Naive thymus-derived CD8-positive, alpha-beta T cell (primary cell): ENCODE measurements around the gene CD1B. TPM values are rescaled to one million over a fixed set of nuclear protein-coding genes. Genes with fewer than 3 reads are reported as not detected.
"Not testable (repeated sequence)": the region's sequence is repeated elsewhere in the genome, so short reads cannot be mapped to it uniquely, and the experiment has no call there.

ENCODE experiments used
- ATAC-seq, 2 donors: fragments of 150-1000 bp; cut with Tn5 transposase in 1 of 2; sonication (Bioruptor Pico), chemical (Tn5 transposase) in 1 of 2; 1 replicate in 1 of 2; 2 replicates in 1 of 2; pipeline ENCODE4 v1.10.0; 2021; ENCODE audit warnings: mild to moderate bottlenecking in 2 of 2, moderate library complexity in 2 of 2
- POLR2A ChIA-PET: fragments of 350-600 bp; sonication (Branson Sonifier 250); formaldehyde crosslinking; loops from one replicate; lab custom pipeline; 2021; ENCODE audit warnings: antibody characterized with exemption; lab: Charles Lee
- DNase-seq, 10 donors: peaks; one replicate each; pipeline versions ENCODE4 v3.0.0 to v3.0.0-alpha.2; 2020 to 2022
- H3K27ac Mint-ChIP-seq, 10 donors: one replicate each; pipeline ENCODE4 v1.8.0; 2020 to 2022; ENCODE audit warnings: mild to moderate bottlenecking in 10 of 10, mixed read lengths in 10 of 10, moderate library complexity in 4 of 10, inconsistent platforms in 1 of 10
- H3K27me3 Mint-ChIP-seq, 5 donors: one replicate each; pipeline ENCODE4 v1.8.0; 2021 to 2022; ENCODE audit warnings: mixed read lengths in 5 of 5
- H3K36me3 Mint-ChIP-seq, 3 donors: one replicate each; pipeline ENCODE4 v1.8.0; 2020 to 2022; ENCODE audit warnings: mixed read lengths in 3 of 3, mild to moderate bottlenecking in 2 of 3, inconsistent platforms in 1 of 3
- H3K4me1 Mint-ChIP-seq, 4 donors: one replicate each; pipeline ENCODE4 v1.8.0; 2021 to 2022; ENCODE audit warnings: mixed read lengths in 4 of 4
- H3K4me3 Mint-ChIP-seq, 10 donors: one replicate each; pipeline ENCODE4 v1.8.0; 2020 to 2022; ENCODE audit warnings: mild to moderate bottlenecking in 10 of 10, mixed read lengths in 10 of 10, moderate library complexity in 6 of 10, inconsistent platforms in 1 of 10
- H3K9me3 Mint-ChIP-seq, 9 donors: one replicate each; pipeline ENCODE4 v1.8.0; 2020 to 2022; ENCODE audit warnings: mixed read lengths in 9 of 9, mild to moderate bottlenecking in 3 of 9, inconsistent platforms in 1 of 9, moderate library complexity in 1 of 9
- polyA plus RNA-seq, 3 donors: library from polyadenylated mRNA; unstranded; fragments of 300-500 nt; fragmentation: Illumina TruSeq; gene quantifications; one replicate each; pipeline ENCODE4 v1.2.3, GENCODE V29; 2021
- total RNA-seq, 8 experiments: library from RNA in 2 of 8; stranded (reverse) in 2 of 8; gene quantifications; one replicate each; pipeline ENCODE4 v1.2.3 and lab custom pipeline; 2021 to 2026

The CD1B gene
- total and polyA plus RNA-seq, 5 experiments from 2014 or later = not detected

- POLR2A ChIA-PET = no interaction called here
- Mint-ChIP-seq H3K27ac (no peak overlapping the region), H3K27me3 (peaks cover 2 to 22% (median 13%) of the 10 kb centered on the region in 5 donors), H3K9me3 (peaks cover 0 to 13% (median 7%) of the 10 kb centered on the region in 9 donors), H3K36me3 (peaks cover 0 to 14% (median 0%) of the 10 kb centered on the region in 3 donors), H3K4me3 (no peak overlapping the region), H3K4me1 (peaks cover 0 to 5% (median 0%) of the 10 kb centered on the region in 4 donors)
- DNase-seq (no peak), ATAC-seq (no peak)
Measured at GRCh38 chr1:158323866-158324265, 7.5 kb downstream of the CD1B start.

GRCh38 chr1:158311066-158311465, 20.3 kb downstream of the CD1B start:
- Mint-ChIP-seq H3K9me3 (peaks cover 4 to 38% (median 22%) of the 10 kb centered on the region in 9 donors), H3K4me3 (no peak overlapping the region), H3K36me3 (peaks cover 0 to 12% (median 0%) of the 10 kb centered on the region in 3 donors), H3K27me3 (peaks cover 0 to 12% (median 0%) of the 10 kb centered on the region in 5 donors), H3K4me1 (peaks cover 0 to 5% (median 0%) of the 10 kb centered on the region in 4 donors), H3K27ac (no peak overlapping the region)
- ATAC-seq (no peak), DNase-seq (no peak)
- POLR2A ChIA-PET = no interaction called here

- ATAC-seq (no peak), DNase-seq (no peak)
- Mint-ChIP-seq H3K4me3 (no peak overlapping the region), H3K9me3 (peaks cover 4 to 38% (median 22%) of the 10 kb centered on the region in 9 donors), H3K4me1 (peaks cover 0 to 5% (median 0%) of the 10 kb centered on the region in 4 donors), H3K27ac (no peak overlapping the region), H3K36me3 (peaks cover 0 to 12% (median 0%) of the 10 kb centered on the region in 3 donors), H3K27me3 (peaks cover 0 to 16% (median 0%) of the 10 kb centered on the region in 5 donors)
- POLR2A ChIA-PET = no interaction called here
Measured at GRCh38 chr1:158310623-158311022, 20.7 kb downstream of the CD1B start.

GRCh38 chr1:158295791-158296190, 35.5 kb downstream of the CD1B start:
- ATAC-seq = no peak
- no peaks in the 10 kb centered on the region for H3K4me1 Mint-ChIP-seq
- H3K36me3 Mint-ChIP-seq = peaks cover 0 to 26% (median 13%) of the 10 kb centered on the region in 3 donors
- POLR2A ChIA-PET = no interaction called here
- H3K27me3 Mint-ChIP-seq = peaks cover 8 to 15% (median 12%) of the 10 kb centered on the region in 5 donors
- no peak overlapping the region for H3K27ac Mint-ChIP-seq
- H3K9me3 Mint-ChIP-seq = peaks cover 10 to 46% (median 20%) of the 10 kb centered on the region in 9 donors
- H3K4me3 Mint-ChIP-seq = no peak overlapping the region
- DNase-seq = no peak

GRCh38 chr1:158290321-158290844, 40.9 kb downstream of the CD1B start:
- H3K27me3 Mint-ChIP-seq = peaks cover 12 to 26% (median 13%) of the 10 kb centered on the region in 5 donors
- ATAC-seq (no peak), DNase-seq (no peak)
- H3K36me3 Mint-ChIP-seq = no peaks in the 10 kb centered on the region
- no peaks in the 10 kb centered on the region for H3K9me3 Mint-ChIP-seq
- POLR2A ChIA-PET = no interaction called here
- no peak overlapping the region for H3K4me3 Mint-ChIP-seq
- H3K27ac Mint-ChIP-seq = no peak overlapping the region
- peaks cover 9 to 27% (median 14%) of the 10 kb centered on the region in 4 donors for H3K4me1 Mint-ChIP-seq

- Mint-ChIP-seq H3K27ac (no peak within 1 kb of the TSS), H3K36me3 (no peaks in the 10 kb centered on the region), H3K4me1 (peaks cover 11 to 30% (median 15%) of the 10 kb centered on the region in 4 donors), H3K9me3 (no peaks in the 10 kb centered on the region), H3K27me3 (peaks cover 12 to 32% (median 15%) of the 10 kb centered on the region in 5 donors), H3K4me3 (no peak within 1 kb of the TSS)
- DNase-seq (no peak), ATAC-seq (no peak)
- POLR2A ChIA-PET = no interaction called here
Measured at GRCh38 chr1:158289811-158290210, 41.5 kb downstream of the CD1B start, which contains the start of gene CD1C. TSS of gene CD1C (plus strand) at chr1:158289923. CDS start at chr1:158290065, 142 bp downstream.

- Mint-ChIP-seq H3K27me3 (peaks cover 15 to 46% (median 20%) of the 10 kb centered on the region in 5 donors), H3K27ac (peak overlapping the region in 1 of 10 donors; percentile 80), H3K9me3 (peaks cover 0 to 7% (median 5%) of the 10 kb centered on the region in 9 donors), H3K4me1 (peaks cover 11 to 51% (median 15%) of the 10 kb centered on the region in 4 donors), H3K36me3 (peaks cover 0 to 2% (median 0%) of the 10 kb centered on the region in 3 donors), H3K4me3 (peak overlapping the region in 1 of 10 donors; percentile 34)
- POLR2A ChIA-PET = interaction anchor here (0.5 kb wide), 1 partner anchor 11 kb away, joined by 4 read pairs; no protein-coding TSS in a partner anchor
- no peak for ATAC-seq
- DNase-seq = no peak
Measured at GRCh38 chr1:158286941-158287346, 44.4 kb downstream of the CD1B start.

GRCh38 chr1:158286487-158286886, 44.8 kb downstream of the CD1B start:
- Mint-ChIP-seq H3K4me1 (peaks cover 11 to 55% (median 15%) of the 10 kb centered on the region in 4 donors), H3K36me3 (peaks cover 0 to 2% (median under 1%) of the 10 kb centered on the region in 3 donors), H3K27ac (peak overlapping the region in 1 of 10 donors; percentile 80), H3K9me3 (peaks cover 4 to 11% (median 7%) of the 10 kb centered on the region in 9 donors), H3K27me3 (peaks cover 15 to 51% (median 20%) of the 10 kb centered on the region in 5 donors), H3K4me3 (peak overlapping the region in 1 of 10 donors; percentile 64)
- ATAC-seq (no peak), DNase-seq (no peak)
- POLR2A ChIA-PET = no interaction called here

- H3K27me3 Mint-ChIP-seq = peaks cover 16 to 56% (median 21%) of the 10 kb centered on the region in 5 donors
- H3K27ac Mint-ChIP-seq = peak overlapping the region in 3 of 10 donors; percentile 6 to 80 (median 24)
- H3K4me1 Mint-ChIP-seq = peaks cover 11 to 57% (median 15%) of the 10 kb centered on the region in 4 donors
- POLR2A ChIA-PET = no interaction called here
- ATAC-seq (peak in 1 of 2 donors; percentile 56), DNase-seq (peak in 1 of 10 donors; percentile 51)
- H3K36me3 Mint-ChIP-seq = peaks cover 0 to 7% (median 2%) of the 10 kb centered on the region in 3 donors
- peaks cover 4 to 18% (median 13%) of the 10 kb centered on the region in 9 donors for H3K9me3 Mint-ChIP-seq
- peak overlapping the region in 2 of 10 donors; percentile 7 to 70 for H3K4me3 Mint-ChIP-seq
Measured at GRCh38 chr1:158285756-158286241, 45.5 kb downstream of the CD1B start.

GRCh38 chr1:158283965-158284364, 47.4 kb downstream of the CD1B start:
- DNase-seq = no peak
- peaks cover 11 to 57% (median 15%) of the 10 kb centered on the region in 4 donors for H3K4me1 Mint-ChIP-seq
- no peak overlapping the region for H3K27ac Mint-ChIP-seq
- H3K36me3 Mint-ChIP-seq = peaks cover 0 to 7% (median 2%) of the 10 kb centered on the region in 3 donors
- H3K27me3 Mint-ChIP-seq = peaks cover 16 to 56% (median 21%) of the 10 kb centered on the region in 5 donors
- H3K9me3 Mint-ChIP-seq = peaks cover 4 to 25% (median 14%) of the 10 kb centered on the region in 9 donors
- no peak for ATAC-seq
- no peak overlapping the region for H3K4me3 Mint-ChIP-seq
- POLR2A ChIA-PET = no interaction called here

GRCh38 chr1:158282421-158282820, 48.9 kb downstream of the CD1B start:
- POLR2A ChIA-PET, H3K27ac Mint-ChIP-seq, ATAC-seq, H3K36me3 Mint-ChIP-seq, DNase-seq: not testable (repeated sequence)
- peaks cover 11 to 50% (median 15%) of the 10 kb centered on the region in 4 donors for H3K4me1 Mint-ChIP-seq
- peak overlapping the region in 1 of 10 donors; percentile 3 for H3K4me3 Mint-ChIP-seq
- H3K27me3 Mint-ChIP-seq = peaks cover 13 to 51% (median 20%) of the 10 kb centered on the region in 5 donors
- peaks cover 4 to 30% (median 15%) of the 10 kb centered on the region in 9 donors for H3K9me3 Mint-ChIP-seq
